GM19468 (cell line): ENCODE measurements around the gene MYADML2.

Source experiments
- ATAC-seq: cut with Tn5 transposase; IDR thresholded peaks from one replicate; pipeline ENCODE4 v1.9.1; 2021; ENCODE audit warnings: mild to moderate bottlenecking, moderate library complexity, moderate number of reproducible peaks; ENCODE audit not compliant: unreplicated experiment; ENCODE audit errors: extremely low read depth

The MYADML2 gene

DNA sequence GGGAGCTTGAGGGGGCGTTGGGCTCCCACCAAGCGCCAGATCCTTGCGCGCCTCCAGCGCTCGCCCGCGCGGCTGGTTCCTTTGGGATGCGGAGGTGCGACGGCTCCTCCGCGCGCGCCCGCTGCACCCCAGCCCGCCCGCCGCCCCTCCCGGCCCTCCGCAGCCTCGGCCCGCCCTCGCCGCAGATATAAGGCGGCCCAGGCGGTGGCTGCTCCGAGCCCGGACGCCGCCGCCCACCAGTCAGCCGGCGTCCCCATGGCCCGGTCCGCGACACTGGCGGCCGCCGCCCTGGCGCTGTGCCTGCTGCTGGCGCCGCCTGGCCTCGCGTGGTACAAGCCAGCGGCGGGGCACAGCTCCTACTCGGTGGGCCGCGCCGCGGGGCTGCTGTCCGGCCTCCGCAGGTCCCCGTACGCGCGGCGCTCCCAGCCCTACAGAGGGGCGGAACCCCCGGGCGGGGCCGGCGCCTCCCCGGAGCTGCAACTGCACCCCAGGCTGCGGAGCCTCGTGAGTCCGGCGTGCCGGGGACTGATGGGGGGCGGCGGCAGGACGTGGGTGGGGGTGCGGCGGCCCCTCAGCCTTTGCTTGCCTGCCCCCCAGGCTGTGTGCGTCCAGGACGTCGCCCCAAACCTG lies 44.9 kb downstream of the MYADML2 start, which contains the start of gene NPB:
Gene NPB, plus strand, starts transcription at position 216 of the 630 bp plus-strand sequence. Its CDS starts 40 bp downstream, at position 256.
- ATAC-seq: no peak

DNA sequence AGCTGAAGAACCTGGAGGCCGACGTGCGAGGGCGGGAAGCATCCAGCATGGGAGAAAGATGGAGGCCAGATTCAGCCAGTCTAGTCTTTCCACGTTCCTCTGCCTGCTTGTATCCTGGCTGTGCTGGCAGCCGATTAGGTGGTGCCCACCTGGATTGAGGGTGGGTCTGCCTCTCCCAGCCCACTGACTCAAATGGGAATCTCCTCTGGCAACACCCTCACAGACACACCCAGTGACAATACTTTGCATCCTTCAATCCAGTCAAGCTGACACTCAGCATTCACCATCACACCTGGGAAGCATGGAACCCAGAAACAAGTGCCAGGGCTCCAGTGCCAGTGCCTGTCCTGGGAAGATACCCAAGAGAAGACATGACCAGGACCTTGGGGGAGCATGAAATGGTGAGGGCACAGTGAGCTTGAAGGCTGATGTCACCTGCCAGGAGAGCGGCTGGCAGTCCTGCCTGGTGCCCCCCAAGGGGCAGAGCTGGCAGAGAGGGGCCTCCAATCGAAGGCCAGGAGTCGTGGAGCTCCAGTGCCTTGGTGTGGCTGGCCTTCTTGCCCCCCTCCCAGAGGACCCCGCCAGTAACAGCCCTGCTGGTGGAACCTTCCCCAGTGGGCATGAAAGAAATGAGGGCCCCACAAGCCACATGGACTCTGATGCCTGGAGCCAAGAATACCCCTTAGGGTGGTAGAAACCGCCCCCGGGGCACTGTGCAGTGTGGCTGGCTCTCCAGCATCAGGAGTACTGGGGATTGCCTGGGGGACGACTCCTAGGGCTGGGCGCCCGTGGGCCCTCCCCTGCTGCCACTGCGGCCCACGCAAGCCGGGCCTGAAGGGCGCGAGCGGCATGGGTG lies 45.6 kb downstream of the MYADML2 start:
- no peak for ATAC-seq

DNA sequence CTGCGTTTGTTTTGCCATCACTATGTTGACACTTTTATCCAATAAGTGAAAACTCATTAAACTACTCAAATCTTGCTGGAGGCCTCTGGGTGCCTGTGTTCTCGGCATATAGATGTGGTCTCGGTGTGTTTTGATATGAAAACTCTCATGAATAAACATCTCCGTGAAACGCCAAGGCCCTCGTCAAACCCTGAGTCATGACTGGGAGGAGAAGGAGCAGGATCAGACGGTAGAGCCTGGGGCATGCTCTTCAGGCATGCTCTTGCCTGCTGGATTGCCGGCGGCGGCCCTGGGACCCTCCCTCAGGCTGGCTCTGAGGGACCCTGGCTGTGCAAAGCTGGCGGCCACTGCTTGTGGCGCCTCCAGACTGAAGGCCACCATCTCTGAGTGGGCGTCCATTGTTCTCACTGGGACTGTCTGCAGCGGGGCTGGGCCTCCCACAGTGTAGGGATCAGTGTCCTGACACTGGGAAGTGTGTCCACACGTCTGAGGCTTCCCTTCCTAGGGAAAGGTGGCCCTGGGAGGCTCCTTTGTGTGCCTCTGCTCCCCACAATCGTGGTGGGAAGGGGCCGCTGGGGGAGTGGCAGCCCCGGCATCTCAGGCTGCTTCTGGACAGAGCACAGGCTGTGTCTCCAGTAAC lies 46.7 kb downstream of the MYADML2 start:
- no peak for ATAC-seq

DNA sequence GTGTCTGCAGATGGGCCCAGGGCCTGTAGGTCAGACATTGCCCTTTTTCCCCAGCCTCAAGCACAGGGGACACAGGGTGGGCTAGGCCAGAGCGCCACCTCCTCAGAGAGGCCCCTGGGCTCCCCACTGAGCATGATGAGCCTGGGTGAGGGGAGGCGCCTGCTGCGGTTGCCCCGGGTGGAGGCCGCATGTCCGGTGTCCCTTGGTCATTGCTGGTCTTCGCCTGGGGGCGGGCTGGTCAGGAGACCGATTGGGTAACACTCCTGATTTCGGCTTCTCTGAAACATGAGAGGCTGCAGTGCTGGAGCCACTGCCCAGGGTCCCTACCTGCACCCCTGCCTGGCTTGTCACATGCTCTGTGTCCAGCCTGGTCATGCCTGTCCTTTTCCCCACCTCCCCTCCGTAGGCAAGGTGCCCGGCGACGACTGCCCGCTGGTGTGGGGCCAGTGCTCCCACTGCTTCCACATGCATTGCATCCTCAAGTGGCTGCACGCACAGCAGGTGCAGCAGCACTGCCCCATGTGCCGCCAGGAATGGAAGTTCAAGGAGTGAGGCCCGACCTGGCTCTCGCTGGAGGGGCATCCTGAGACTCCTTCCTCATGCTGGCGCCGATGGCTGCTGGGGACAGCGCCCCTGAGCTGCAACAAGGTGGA lies 47.4 kb downstream of the MYADML2 start:
- ATAC-seq: no peak

DNA sequence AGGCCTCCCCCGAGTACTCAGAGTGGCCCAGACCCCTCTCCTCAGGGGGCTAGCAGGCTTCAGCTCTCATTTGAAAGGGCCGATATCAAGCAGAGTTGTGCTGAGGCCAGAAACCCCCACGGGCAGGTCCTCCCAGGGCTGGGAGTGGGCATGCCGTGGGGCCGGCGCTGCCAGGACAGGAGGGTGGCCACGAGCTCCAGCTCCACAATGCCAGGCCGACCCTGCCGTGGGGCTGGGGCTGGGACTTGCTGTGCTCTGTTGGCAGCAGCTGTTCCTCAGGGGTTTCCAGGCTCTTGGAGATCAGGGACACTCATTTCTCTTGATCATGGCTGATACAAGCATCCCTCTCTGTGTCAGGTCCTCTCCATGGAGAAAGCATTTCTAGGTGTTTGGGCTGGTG lies 48.1 kb downstream of the MYADML2 start:
- ATAC-seq: no peak

DNA sequence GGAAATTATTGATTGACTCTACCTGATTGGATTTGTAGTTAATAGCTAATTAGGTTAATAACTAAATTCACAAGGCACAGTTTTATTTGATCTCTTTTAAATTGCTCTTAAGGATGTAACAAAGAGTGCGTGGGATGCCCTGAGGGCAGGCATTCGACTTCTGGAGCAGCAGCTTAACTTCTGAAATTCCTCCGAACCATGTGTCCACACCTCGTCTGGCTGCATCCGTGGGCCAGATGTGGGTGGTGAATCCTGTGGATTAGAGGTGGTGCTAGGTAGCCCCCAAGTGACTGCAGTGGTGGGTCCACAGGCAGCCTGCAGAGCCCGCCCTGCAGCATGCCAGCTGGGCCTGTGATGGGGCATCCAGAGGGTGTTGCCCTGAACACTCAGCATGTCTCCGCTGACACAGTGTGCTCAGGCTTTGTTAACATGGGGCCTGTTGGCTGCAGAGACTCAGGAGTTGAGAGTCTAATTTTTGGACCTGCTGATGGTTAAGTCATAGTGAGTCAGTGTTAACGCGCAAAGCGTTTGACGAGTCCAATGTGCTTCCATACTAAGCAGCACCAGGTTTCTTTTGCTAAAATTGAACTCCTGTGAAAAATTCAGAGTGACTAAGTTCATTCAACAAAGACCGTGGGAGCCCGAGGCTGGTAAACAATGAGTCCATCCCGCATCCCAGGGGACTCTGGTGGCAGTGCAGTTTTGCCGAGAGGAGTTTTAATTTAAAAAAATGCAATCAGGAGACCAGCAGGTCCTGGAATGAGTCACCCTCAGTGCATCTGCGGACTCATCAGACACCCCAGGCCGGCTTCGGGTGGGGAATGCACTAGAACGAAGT lies 48.8 kb downstream of the MYADML2 start:
- ATAC-seq: no peak

DNA sequence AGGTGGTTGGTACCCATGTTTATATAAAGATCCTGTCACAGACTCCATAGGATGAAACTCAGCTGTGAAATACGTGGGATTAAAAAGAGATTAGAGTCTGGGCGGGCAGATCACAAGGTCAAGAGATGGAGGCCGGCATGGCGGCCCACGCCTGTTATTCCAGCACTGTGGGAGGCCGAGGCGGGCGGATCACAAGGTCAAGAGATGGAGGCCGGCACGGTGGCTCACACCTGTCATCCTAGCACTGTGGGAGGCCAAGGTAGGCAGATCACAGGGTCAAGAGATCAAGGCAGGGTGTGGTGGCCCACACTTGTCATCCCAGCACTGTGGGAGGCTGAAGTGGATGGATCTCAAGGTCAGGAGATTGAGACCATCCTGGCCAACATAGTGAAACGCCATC lies 51.6 kb downstream of the MYADML2 start:
- ATAC-seq: no peak

DNA sequence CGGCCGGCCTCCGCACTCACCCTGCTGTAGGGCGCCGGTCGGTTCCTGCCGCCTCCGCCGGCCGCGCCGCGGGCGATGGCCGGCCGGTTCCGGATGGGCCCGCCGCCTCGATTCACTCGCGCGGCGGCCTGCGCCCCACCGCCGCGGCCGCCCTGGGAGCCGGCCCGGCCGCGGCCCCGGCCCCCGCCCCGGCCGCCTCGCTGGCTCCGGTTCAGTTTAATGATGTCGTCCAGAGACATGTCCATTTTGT lies 55.8 kb downstream of the MYADML2 start:
- no peak for ATAC-seq

DNA sequence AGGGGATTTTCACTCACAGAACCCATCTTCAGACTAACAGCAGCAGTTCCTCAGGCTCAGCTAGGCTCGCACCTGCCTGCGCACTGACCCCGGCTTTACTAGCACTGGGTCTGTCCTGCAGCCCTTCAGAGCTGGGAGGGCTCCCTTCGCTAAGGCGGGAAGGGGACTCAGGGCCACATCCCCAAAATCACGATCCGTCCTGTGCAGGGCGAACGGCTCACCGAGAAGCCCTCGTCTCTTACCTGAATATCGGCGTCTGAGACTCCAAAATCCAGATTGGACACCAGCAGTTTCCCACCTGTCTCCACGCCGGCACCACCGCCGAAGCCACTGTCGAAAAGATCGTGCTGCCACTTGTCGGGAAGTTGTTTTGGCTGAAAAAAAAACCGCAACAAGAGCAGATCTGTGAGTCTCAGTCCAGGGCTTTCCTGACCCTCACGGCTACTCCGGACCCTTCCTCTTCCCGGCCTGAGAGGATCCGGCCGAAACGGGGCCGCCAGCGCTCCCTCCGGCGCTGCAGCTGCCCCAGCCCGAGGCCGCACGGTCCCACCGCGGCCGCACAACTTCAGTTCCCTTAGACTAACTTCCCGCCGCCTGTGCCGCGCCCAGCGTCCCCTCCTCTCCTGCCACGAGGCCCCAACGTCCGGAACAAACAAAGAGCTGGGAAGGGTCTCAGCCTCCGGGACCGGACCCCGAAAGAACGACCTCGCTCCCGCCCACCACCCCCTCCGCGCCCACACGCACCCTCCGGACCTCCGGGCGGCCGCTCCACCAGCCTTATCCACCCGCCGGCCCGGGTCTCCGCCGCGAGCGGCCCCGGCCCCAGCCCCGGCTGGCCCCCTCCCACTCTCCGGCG lies 56.4 kb downstream of the MYADML2 start:
- no peak for ATAC-seq
